ENCODE measurements around the gene RB1. TPM values are rescaled to one million over a fixed set of nuclear protein-coding genes. Genes with fewer than 3 reads are reported as not detected.

RB1 gene
- total RNA-seq, 1 experiment from 2014 or later = 104 TPM

DNA sequence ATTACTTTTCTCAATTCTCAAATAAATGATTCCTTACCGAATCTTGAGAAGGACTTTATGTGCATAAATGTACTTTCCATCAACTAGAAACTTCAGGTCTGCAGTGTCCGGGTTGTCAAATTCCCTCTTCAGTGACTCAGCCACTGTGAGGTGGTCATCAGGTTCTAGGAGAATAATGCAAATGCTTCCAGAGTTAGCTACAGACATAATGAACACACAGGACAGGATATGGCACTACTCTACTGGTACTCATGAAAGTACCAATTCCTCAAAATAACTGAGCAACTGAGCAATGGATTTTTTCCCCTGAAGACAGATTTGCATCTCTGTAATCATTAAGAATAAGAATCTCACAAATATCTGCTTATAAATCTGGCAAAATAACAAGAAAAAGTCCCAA, 198.2 kb downstream of the RB1 start:
- Histone ChIP-seq H3K4me2 (ENCODE audit: low read depth, low read length, poor library complexity, severe bottlenecking) (peak overlapping the region; percentile 61), H3K79me2 (ENCODE audit: low read length) (no peaks in the 10 kb centered on the region), H3K9me3 (ENCODE audit: low read length) (no peaks in the 10 kb centered on the region), H3K9me2 (replicated peaks; ENCODE audit: insufficient read depth, low read length) (no peaks in the 10 kb centered on the region), H3K4me3 (ENCODE audit: low read length) (no peak overlapping the region), H3K27me3 (ENCODE audit: low read length) (no peaks in the 10 kb centered on the region), H3K9ac (ENCODE audit: low read length) (no peak overlapping the region), H4K20me1 (ENCODE audit: insufficient read depth, low read depth, low read length) (no peaks in the 10 kb centered on the region), H3K36me3 (ENCODE audit: insufficient read depth, low read length) (no peaks in the 10 kb centered on the region), H3K27ac (ENCODE audit: low read length) (peak overlapping the region; percentile 88), H3K4me1 (ENCODE audit: low read length) (peaks cover 65% of the 10 kb centered on the region), H2AFZ (ENCODE audit: low read length) (no peak overlapping the region)
- peak; percentile 58 for DNase-seq

DNA sequence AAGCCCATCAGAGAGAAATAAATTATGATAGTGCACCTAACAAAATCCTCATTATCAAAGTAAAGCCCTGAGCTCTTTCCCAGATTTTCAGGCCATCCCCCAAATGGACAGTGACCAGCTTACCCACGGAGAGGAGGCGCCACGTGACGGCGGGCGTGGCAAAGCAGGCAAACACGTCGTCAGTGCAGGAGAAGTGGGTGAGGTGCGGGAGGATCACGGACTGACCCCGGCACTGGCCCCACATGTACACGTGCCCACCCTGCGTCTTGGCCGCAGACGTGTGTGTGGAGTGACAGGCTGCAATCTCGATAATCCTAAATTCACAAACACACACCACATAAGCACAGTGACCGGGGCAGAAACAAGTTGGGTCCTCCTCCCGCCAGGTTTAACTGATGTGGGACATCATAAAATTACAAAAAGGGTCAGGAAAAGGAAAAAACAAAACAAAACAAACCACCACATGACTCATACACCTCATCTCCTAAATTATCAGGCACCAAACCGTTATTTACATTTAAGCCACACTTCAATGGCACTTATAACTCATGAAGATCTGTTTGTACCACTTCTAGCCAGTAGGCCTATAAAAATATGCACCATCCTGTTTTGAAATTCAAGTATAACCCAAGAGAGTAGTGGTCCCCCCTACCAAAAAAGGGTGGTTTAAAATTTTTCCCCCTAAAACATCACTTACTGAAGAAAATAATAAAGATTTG, 199.2 kb downstream of the RB1 start:
- H3K36me3 ChIP-seq (ENCODE audit: insufficient read depth, low read length) = no peaks in the 10 kb centered on the region
- no peaks in the 10 kb centered on the region for H3K27me3 ChIP-seq (ENCODE audit: low read length)
- no peaks in the 10 kb centered on the region for H3K79me2 ChIP-seq (ENCODE audit: low read length)
- no peaks in the 10 kb centered on the region for H3K9me3 ChIP-seq (ENCODE audit: low read length)
- no peaks in the 10 kb centered on the region for H3K9me2 ChIP-seq (replicated peaks; ENCODE audit: insufficient read depth, low read length)
- H4K20me1 ChIP-seq (ENCODE audit: insufficient read depth, low read depth, low read length) = no peaks in the 10 kb centered on the region
- H3K4me2 ChIP-seq (ENCODE audit: low read depth, low read length, poor library complexity, severe bottlenecking) = no peak overlapping the region
- H3K27ac ChIP-seq (ENCODE audit: low read length) = 0 out of 2 replicates have a peak overlapping the region, but pooled peaks have one; percentile 28
- peaks cover 55% of the 10 kb centered on the region for H3K4me1 ChIP-seq (ENCODE audit: low read length)
- DNase-seq = no peak
- no peak overlapping the region for H3K4me3 ChIP-seq (ENCODE audit: low read length)
- H3K9ac ChIP-seq (ENCODE audit: low read length) = no peak overlapping the region
- H2AFZ ChIP-seq (ENCODE audit: low read length) = no peak overlapping the region

DNA sequence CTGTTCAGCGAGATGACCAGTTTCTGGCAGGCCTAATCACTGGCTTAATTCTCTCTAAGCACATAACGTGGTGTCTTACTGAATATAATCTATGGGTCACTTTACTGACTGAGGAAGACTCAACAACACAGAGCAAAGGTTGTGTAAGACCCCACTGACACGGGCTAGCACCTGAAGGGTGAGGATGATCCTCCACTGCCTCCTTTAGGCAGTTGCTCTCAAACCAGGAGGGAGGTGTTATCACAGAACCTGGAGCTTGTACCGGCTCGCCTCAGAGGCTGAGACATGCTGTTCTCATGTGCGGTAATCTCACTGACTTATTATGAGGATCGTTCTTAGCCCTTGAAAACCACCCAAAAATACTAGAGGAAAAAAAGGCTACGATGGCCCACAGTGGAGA, 201.1 kb downstream of the RB1 start:
- no peaks in the 10 kb centered on the region for H4K20me1 ChIP-seq (ENCODE audit: insufficient read depth, low read depth, low read length)
- peaks cover 48% of the 10 kb centered on the region for H3K4me1 ChIP-seq (ENCODE audit: low read length)
- peak overlapping the region; percentile 78; the same call in 1 of the 2 replicates for H3K27ac ChIP-seq (ENCODE audit: low read length)

DNA sequence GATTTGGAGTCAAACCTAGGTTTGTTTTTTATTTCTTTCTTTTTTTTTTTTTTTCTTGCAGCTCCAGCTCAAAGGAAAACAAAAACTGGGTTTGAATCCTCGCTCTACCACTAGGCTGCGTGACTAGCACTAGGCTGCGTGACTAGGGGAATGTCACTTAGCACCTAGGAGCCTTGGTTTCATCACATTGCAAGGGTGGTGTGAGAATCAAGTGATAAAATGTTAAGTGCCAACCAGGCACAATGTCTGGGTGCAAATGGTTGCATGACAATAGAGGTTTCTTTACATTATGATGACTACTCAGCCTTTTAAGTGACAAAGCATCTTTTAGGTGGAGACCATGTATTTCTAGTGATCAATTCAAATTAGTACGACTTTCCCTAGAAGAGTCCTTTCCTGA, 201.5 kb downstream of the RB1 start:
- H3K27me3 ChIP-seq (ENCODE audit: low read length) = no peaks in the 10 kb centered on the region
- H4K20me1 ChIP-seq (ENCODE audit: insufficient read depth, low read depth, low read length) = no peaks in the 10 kb centered on the region
- H3K4me2 ChIP-seq (ENCODE audit: low read depth, low read length, poor library complexity, severe bottlenecking) = peak overlapping the region; percentile 24
- H3K27ac ChIP-seq (ENCODE audit: low read length) = peak overlapping the region; percentile 78
- H3K4me1 ChIP-seq (ENCODE audit: low read length) = peaks cover 50% of the 10 kb centered on the region
- no peaks in the 10 kb centered on the region for H3K9me2 ChIP-seq (replicated peaks; ENCODE audit: insufficient read depth, low read length)
- DNase-seq = peak; percentile 44
- H3K9me3 ChIP-seq (ENCODE audit: low read length) = no peaks in the 10 kb centered on the region
- H3K79me2 ChIP-seq (ENCODE audit: low read length) = no peaks in the 10 kb centered on the region
- no peaks in the 10 kb centered on the region for H3K36me3 ChIP-seq (ENCODE audit: insufficient read depth, low read length)
- H3K4me3 ChIP-seq (ENCODE audit: low read length) = no peak overlapping the region
- peak overlapping the region; percentile 22; the same call in 1 of the 2 replicates for H2AFZ ChIP-seq (ENCODE audit: low read length)
- H3K9ac ChIP-seq (ENCODE audit: low read length) = peak overlapping the region; percentile 50; the same call in 1 of the 2 replicates

More for the DNA sequence above, 201.1 kb downstream of the RB1 start:
- Histone ChIP-seq H3K9ac (ENCODE audit: low read length) (no peak overlapping the region), H3K36me3 (ENCODE audit: insufficient read depth, low read length) (no peaks in the 10 kb centered on the region), H2AFZ (ENCODE audit: low read length) (no peak overlapping the region), H3K9me2 (replicated peaks; ENCODE audit: insufficient read depth, low read length) (no peaks in the 10 kb centered on the region), H3K4me2 (ENCODE audit: low read depth, low read length, poor library complexity, severe bottlenecking) (no peak overlapping the region), H3K79me2 (ENCODE audit: low read length) (no peaks in the 10 kb centered on the region), H3K27me3 (ENCODE audit: low read length) (no peaks in the 10 kb centered on the region), H3K4me3 (ENCODE audit: low read length) (no peak overlapping the region), H3K9me3 (ENCODE audit: low read length) (no peaks in the 10 kb centered on the region)
- DNase-seq = peak; percentile 42

DNA sequence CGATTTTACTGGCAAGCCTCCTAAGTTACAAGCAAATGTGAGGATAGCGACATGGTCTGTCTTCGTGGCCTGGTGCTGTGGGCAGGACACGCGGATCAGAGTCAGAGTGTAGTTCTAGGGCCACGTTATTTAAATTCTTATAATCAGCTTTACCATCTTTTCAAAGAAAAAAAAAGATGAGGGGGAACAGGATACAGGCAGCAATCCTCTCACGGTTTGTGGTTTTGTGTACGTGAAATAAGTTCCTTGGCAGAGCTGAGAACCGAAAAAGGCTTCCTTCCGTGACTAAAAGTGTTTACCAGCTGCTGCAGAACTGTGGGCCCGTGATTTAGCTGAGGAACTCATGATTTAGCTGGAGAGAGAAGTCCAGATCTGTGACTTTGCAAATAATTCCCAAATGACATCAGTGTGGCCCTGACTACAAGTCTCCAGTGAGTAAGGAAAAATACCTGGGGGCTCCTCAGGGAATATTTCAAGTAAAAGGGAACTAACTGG, 202.1 kb downstream of the RB1 start:
- Histone ChIP-seq H3K79me2 (ENCODE audit: low read length) (no peaks in the 10 kb centered on the region), H3K9me3 (ENCODE audit: low read length) (no peaks in the 10 kb centered on the region), H4K20me1 (ENCODE audit: insufficient read depth, low read depth, low read length) (no peaks in the 10 kb centered on the region), H3K4me2 (ENCODE audit: low read depth, low read length, poor library complexity, severe bottlenecking) (peak overlapping the region; percentile 24), H3K36me3 (ENCODE audit: insufficient read depth, low read length) (no peaks in the 10 kb centered on the region), H2AFZ (ENCODE audit: low read length) (peak overlapping the region; percentile 22), H3K27me3 (ENCODE audit: low read length) (no peaks in the 10 kb centered on the region), H3K4me1 (ENCODE audit: low read length) (peaks cover 52% of the 10 kb centered on the region), H3K9ac (ENCODE audit: low read length) (peak overlapping the region; percentile 50), H3K27ac (ENCODE audit: low read length) (peak overlapping the region; percentile 78), H3K4me3 (ENCODE audit: low read length) (no peak overlapping the region), H3K9me2 (replicated peaks; ENCODE audit: insufficient read depth, low read length) (no peaks in the 10 kb centered on the region)
- peak; percentile 73 for DNase-seq

DNA sequence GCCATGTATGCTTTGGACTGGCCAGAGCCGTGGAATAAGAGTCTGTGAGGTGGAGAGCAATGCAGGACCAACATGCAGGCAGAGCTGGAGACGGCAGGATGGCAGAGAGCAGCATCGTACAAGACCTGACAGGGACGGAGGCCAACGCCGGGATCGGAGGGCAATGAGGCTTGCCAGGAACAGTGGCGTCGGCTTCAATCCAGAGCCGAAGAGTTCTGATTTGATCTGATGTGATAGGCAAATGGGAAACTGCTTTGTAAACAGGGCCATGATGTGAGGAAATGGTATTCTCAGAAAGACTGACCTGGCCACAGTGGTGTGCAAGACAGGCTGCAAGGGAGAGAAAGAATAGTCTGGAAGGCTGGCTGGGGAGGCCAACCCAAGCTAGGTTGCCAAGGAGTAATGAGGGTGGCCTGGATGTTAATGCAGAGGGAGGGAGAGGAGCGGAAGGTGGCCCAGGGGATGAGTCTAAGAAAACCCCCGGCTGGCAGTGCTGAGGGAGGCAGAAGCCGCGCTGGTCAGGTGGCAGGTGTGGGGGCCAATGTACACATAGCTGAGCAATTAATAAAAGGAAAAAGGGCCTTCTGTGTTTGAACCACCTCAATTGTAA, 202.6 kb downstream of the RB1 start:
- Histone ChIP-seq H3K9ac (ENCODE audit: low read length) (peak overlapping the region; percentile 50), H3K9me2 (replicated peaks; ENCODE audit: insufficient read depth, low read length) (no peaks in the 10 kb centered on the region), H4K20me1 (ENCODE audit: insufficient read depth, low read depth, low read length) (no peaks in the 10 kb centered on the region), H3K9me3 (ENCODE audit: low read length) (no peaks in the 10 kb centered on the region), H2AFZ (ENCODE audit: low read length) (peak overlapping the region; percentile 22; the same call in 1 of the 2 replicates), H3K27ac (ENCODE audit: low read length) (peak overlapping the region; percentile 78), H3K4me3 (ENCODE audit: low read length) (no peak overlapping the region), H3K79me2 (ENCODE audit: low read length) (no peaks in the 10 kb centered on the region), H3K36me3 (ENCODE audit: insufficient read depth, low read length) (no peaks in the 10 kb centered on the region), H3K4me1 (ENCODE audit: low read length) (peaks cover 48% of the 10 kb centered on the region), H3K27me3 (ENCODE audit: low read length) (no peaks in the 10 kb centered on the region), H3K4me2 (ENCODE audit: low read depth, low read length, poor library complexity, severe bottlenecking) (peak overlapping the region; percentile 24)
- no peak for DNase-seq

DNA sequence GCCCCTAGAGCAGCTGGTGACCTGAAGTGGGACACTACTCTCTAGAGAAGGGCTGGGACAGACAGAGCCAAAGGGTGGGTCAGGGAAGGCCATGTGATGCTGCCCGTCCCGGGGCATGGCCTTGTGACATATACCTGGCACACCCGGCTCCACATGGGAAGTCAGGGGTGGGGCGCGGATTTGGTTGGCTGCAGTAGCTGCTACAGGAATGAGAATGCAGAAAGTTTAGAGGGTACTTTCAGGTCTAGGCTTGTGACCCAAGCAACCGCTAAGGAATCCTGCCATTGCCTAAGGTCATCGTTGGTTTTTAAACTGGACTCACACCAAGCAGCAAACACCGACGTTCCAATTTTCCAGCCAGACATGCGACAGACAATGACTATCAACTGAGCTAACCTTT, 203.5 kb downstream of the RB1 start:
- Histone ChIP-seq H2AFZ (ENCODE audit: low read length) (no peak overlapping the region), H3K4me1 (ENCODE audit: low read length) (peaks cover 43% of the 10 kb centered on the region), H3K27ac (ENCODE audit: low read length) (peak overlapping the region; percentile 78; the same call in 1 of the 2 replicates), H3K27me3 (ENCODE audit: low read length) (no peaks in the 10 kb centered on the region), H3K9me2 (replicated peaks; ENCODE audit: insufficient read depth, low read length) (no peaks in the 10 kb centered on the region), H3K4me2 (ENCODE audit: low read depth, low read length, poor library complexity, severe bottlenecking) (no peak overlapping the region), H3K9ac (ENCODE audit: low read length) (no peak overlapping the region), H3K36me3 (ENCODE audit: insufficient read depth, low read length) (no peaks in the 10 kb centered on the region), H3K4me3 (ENCODE audit: low read length) (no peak overlapping the region), H4K20me1 (ENCODE audit: insufficient read depth, low read depth, low read length) (no peaks in the 10 kb centered on the region), H3K79me2 (ENCODE audit: low read length) (no peaks in the 10 kb centered on the region), H3K9me3 (ENCODE audit: low read length) (no peaks in the 10 kb centered on the region)
- DNase-seq = no peak

DNA sequence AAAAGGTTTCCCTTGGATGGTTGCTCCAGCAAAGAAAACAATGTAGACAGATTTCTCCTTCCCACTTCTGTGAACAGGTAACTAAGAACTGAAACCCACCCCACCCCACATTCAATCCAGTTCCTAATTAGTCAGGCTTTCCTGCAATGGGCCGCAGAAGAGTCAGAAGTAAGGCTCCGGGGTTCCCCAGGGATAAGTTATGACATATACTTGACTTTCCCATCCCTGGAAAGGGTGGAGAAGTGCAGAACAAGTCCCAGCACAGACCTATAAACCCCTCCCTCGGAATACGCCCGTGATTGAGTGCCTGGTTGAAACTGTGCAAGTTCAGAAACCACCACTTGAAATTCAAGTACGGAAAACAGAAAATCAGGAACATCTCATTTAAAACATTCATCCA, 204.5 kb downstream of the RB1 start:
- Histone ChIP-seq H3K4me1 (ENCODE audit: low read length) (peaks cover 50% of the 10 kb centered on the region), H3K4me2 (ENCODE audit: low read depth, low read length, poor library complexity, severe bottlenecking) (no peak overlapping the region), H3K79me2 (ENCODE audit: low read length) (no peaks in the 10 kb centered on the region), H3K36me3 (ENCODE audit: insufficient read depth, low read length) (no peaks in the 10 kb centered on the region), H3K27me3 (ENCODE audit: low read length) (no peaks in the 10 kb centered on the region), H3K9me3 (ENCODE audit: low read length) (no peaks in the 10 kb centered on the region), H2AFZ (ENCODE audit: low read length) (no peak overlapping the region), H3K9ac (ENCODE audit: low read length) (no peak overlapping the region), H3K9me2 (replicated peaks; ENCODE audit: insufficient read depth, low read length) (no peaks in the 10 kb centered on the region), H4K20me1 (ENCODE audit: insufficient read depth, low read depth, low read length) (no peaks in the 10 kb centered on the region), H3K4me3 (ENCODE audit: low read length) (no peak overlapping the region), H3K27ac (ENCODE audit: low read length) (no peak overlapping the region)
- no peak for DNase-seq

Measured in Karpas-422 (cell line).